Activated CD4-positive, alpha-beta T cell treated with anti-CD3 and anti-CD28 coated beads, Interleukin-2, amount 50 U/mL, for 16 hours (primary cell): ENCODE results near the gene NEK9.
"Not testable (repeated sequence)": the region's sequence is repeated elsewhere in the genome, so short reads cannot be mapped to it uniquely, and the experiment has no call there.

ENCODE experiments used
- DNase-seq: peaks from one replicate; pipeline ENCODE4 v3.0.0-alpha.2; 2020

The NEK9 gene

GRCh38 chr14:75098682-75099081 lies 28.2 kb downstream of the NEK9 start:
- DNase-seq = no peak

GRCh38 chr14:75098212-75098611 lies 28.6 kb downstream of the NEK9 start:
- DNase-seq = no peak

DNA sequence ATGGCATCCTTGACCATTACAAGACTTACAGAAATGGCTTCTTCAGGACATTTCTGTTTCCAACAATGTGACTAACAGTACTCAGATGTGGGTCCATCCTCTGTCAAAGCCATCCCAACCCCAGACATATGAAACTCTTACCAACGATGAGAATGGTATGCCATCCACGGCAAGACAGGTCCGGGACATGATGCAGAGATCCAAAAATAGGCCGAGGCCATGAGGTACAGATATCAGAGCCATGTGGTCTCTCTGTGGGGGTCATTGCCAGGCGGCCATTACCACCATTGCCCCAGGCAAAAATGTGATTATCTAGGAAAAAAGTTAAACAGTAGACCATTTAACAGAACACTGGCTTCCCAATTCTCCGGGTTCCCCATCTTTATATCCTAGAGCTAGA lies 29.9 kb downstream of the NEK9 start:
- no peak for DNase-seq

DNA sequence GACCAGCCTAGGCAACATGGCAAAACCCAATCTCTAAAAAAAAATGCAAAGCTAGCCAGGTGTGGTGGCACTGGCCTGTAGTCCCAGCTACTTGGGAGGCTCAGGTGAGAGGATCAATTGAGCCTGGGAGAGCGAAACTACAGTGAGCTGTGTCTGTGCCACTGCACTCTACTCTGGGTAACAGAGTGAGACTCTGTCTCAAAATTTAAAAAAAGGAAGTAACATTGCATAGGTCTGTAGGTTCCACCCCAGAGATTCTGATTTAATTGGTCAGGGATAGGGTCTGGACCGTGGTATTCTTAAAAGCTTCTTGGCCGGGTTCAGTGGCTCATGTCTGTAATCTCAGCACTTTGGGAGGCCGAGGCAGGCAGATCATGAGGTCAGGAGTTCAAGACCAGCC lies 31.2 kb downstream of the NEK9 start:
- DNase-seq = no peak

DNA sequence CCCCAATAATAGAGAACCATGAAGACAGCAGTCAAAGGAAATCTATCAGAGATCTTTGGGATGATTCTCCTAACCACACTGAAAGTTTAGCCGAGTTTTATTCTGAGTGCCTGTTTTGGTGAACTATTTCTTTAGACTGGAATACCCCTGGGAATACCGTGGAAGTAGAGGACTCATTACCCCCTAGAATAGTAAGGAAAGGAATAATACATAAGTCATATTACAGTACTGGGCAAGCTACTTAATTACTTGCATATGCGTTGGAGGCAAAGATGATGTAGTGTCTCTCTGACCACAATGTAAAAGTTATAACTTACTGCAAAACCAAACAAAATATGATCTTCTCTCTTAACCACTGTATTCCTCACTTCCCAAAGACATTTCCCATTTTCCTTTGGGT lies 32.0 kb downstream of the NEK9 start:
- DNase-seq = no peak

DNA sequence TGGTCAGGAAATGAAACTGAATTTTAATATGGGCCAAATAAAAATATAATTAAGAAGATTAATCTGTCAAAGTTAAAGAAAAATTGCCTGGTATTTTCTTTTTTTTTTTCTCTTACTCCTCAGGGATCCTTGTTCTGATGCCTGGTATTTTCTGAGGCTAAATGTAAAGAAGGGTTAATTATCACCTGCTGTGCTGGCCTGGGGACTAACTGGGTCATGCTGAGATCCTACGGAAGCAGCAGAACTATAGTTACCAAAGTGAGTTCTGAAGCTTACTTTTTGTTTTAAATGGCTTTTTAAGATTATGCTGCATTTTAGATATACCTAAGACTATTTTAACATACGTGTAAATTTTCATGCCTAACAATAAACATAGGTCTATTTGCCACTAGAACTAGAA lies 34.1 kb downstream of the NEK9 start:
- DNase-seq = no peak

GRCh38 chr14:75091251-75091650 lies 35.6 kb downstream of the NEK9 start:
- no peak for DNase-seq

DNA sequence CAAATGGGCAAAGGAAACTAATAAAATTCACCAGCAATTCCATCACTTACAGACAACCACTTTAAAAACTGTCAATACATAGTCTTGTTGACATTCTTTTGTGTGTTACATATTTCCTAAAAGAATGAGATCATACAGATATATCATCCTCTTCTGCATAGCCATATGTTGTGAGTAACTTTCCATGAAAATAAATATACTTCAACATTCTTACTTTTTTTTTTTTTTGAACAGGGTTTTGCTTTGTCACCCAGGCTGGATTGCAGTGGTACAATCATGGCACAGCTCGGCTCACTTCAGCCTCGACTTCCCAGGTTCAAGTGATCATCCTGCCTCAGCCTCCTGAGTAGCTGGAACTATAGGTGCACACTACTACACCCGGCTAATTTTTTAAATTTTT lies 36.5 kb downstream of the NEK9 start:
- no peak for DNase-seq

DNA sequence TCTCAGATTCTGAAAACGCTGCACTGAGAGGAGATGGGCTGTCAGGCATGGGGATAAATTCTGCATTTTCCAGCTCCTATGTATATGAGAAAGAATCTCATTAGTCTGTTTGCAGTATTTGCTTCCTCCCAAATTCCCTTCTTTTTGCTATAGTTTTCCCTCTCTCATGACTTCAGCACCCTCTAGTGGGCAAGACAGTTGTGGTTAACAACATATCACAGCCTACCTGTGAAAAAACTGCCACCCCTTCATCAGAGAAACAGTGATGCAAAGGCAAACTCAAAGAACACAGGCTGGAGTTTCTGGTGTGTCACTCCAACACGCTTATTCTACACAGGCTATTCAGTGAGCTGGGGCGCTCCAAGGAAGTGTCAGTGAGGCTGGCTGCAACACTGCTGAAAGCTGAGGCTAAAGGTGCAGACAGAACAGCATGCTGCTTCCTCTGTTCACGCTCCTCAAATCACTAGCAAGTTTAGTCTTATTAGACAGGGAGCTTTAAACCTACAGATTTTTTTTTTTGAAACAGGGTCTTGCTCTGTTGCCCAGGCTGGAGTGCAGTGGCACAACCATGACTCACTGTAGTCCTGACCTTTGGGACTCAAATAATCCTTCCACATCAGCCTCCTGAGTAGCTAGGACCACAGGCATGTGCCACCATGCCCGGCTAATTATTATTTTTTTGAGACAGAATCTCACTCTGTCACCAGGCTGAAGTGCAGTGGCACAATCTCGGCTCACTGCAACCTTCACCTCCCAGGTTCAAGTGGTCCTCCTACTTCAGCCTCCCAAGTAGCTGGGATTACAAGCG lies 38.1 kb downstream of the NEK9 start:
- peak; percentile 39 for DNase-seq

DNA sequence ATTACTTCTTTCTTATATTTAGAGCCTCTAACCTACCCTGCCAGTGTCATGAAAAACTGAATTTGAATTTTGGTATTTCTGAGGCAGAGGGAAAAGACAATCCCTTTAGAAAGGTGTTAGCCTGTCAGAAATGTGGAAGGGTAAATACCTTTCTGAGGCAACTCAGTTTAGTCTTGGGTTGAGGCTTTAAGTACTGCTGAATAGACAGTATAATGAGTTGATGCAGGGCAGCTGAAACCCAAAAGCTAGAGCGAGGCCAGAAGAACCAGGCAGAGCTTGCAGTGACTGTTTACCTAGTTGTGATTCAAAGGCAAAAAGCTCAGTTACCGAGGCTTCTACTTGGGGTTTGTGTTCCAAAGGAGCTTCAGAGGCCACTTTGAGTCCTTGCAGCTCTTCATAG lies 38.7 kb downstream of the NEK9 start:
- no peak for DNase-seq

DNA sequence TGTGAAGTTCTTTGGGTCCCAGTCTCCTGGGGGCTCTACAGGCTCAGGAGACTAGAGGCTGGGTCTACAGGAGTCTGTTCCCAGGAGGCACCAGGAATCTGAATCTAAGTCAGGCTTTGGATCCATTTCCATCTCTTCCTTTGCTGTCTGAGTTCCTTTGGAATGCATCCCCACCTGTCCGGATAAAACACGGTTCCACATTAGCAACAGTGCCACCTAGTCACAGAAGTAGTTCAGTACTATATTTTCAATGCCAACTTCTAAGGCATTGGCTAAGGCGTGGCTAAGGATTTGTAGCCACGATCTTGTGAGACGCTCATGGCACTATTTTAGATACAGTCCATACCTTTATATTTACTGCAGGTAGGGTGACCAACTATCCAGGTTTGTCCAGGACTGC lies 42.3 kb downstream of the NEK9 start:
- no peak for DNase-seq

- DNase-seq = no peak
Observed at GRCh38 chr14:75083271-75083670, 43.6 kb downstream of the NEK9 start.

DNA sequence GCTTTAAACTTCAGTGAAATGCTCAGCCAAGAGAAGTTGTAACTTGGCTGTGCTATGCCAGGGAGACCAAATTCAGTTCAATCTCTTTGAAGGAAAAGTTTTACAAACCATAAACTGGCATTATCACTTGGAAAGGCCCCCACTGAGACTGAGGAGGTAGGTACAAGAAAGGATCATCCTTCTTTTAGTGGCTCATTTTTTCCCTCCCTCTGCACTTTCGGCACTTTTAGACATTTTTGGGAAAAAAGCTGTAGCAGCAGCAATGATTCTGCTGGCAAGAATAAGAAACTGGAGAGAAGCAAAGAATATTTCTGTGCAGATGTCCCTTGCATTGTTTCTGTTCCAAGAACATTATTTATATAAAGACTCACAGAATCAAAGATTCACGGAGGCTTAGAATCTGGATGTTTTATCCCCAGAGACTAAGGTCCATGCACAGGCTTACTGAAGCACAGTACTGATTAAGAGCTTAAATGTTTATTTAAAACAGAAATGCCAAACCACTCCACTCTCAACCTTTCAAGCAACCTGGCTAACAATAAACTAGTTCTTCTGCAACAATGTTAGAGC lies 45.1 kb downstream of the NEK9 start:
- DNase-seq = no peak

DNA sequence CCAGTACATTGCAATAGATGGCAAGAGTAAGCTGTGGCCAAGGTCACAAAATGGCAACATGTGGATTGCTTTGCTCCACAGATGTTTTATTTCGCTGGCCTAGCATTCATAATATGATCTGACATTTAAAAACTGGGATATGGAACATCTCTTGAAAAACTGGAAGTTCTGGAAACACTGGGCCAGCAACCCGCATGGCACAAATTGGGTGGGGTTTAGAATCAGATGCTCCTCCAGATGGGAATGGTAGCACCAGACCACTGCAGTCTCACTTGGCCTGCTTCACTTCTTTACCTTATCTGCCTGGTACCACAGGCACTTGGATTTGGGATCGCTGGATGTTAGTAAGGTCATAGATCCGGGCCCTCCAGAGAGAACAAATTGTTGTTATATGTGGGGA lies 47.3 kb downstream of the NEK9 start:
- DNase-seq = no peak

GRCh38 chr14:75077794-75078193 lies 49.1 kb downstream of the NEK9 start:
- DNase-seq = no peak

DNA sequence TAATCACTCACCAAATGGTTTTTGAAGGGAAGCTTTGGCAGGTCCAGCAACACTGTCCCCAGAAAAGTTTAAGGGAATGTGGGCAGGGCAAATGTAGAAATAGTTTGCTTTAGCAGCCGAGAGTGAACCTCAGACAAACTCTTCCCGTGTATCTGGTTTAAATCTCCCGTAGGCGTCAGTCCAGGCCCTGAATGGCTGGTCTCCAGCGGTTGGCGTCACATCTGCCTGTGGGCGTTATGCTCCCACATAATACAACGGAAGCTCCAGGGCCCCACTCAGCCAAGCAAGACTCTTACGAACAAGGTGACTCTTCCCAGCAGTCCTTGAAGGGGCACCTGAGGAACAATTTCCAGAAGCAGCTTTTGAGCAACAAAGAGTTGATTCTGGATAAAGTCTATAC lies 56.5 kb downstream of the NEK9 start:
- DNase-seq = no peak

DNA sequence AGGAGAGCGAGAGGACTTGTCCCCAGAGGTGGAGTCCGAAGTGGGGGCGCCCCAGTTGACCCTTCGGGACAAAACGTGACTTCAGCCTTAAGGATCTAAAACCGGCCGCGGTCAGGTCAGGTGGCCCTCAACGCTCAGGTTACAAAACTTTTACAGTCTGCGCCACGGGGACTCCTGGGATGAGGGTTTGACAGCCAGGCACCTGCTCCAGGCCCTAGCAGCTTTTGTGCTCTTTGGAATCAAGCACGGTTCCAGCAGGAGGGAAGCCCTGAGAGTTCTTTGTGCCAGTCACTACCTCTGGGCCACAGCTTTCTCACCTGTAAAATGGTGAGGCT lies 57.1 kb downstream of the NEK9 start:
- DNase-seq = no peak

DNA sequence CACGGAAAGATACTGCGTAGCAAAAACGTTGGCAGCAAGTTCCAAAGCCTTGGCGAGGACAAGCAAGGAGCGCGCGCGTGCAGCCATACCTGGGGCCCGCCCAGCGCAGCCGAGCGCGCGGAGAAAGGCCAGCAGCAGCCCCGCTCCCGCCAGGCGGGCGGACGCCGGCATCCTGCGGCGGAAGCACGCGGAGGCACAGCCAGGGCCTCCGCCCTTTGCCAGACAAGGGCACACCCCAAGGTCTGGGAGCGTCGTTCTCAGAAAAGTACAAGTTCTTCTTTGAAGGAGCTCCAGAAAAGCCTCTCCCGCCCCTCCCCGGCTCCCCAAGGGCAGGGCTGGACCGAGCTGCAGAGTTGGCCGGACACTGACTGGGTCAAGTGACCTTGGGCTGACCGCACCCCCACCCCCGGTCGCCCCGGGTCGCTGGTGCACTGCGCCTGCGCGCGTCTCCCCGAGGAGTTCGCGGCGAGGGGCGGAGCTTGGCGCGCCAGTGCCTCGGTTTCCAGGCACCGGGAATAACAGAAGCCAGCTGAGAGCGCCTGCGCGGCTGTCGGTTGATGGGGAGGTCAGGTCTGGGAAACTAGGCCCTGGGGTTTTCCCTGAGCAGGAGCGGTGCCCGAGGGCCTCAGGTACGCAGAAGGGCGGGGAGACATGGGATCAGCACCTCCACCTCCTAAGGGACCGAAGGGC lies 57.6 kb downstream of the NEK9 start, which contains the start of gene ZC2HC1C:
TSS of gene ZC2HC1C (plus strand) at position 521 of the 690 bp plus-strand sequence. CDS start 933 bp downstream, outside the sequence.
- DNase-seq = peak; percentile 81

GRCh38 chr14:75068294-75069120 lies 58.3 kb downstream of the NEK9 start:
- DNase-seq = no peak

GRCh38 chr14:75067765-75068164 lies 59.1 kb downstream of the NEK9 start:
- not testable (repeated sequence) for DNase-seq

- no peak for DNase-seq
Observed at GRCh38 chr14:75067212-75067611, 59.6 kb downstream of the NEK9 start.

GRCh38 chr14:75066691-75067090 lies 60.2 kb downstream of the NEK9 start:
- no peak for DNase-seq

DNA sequence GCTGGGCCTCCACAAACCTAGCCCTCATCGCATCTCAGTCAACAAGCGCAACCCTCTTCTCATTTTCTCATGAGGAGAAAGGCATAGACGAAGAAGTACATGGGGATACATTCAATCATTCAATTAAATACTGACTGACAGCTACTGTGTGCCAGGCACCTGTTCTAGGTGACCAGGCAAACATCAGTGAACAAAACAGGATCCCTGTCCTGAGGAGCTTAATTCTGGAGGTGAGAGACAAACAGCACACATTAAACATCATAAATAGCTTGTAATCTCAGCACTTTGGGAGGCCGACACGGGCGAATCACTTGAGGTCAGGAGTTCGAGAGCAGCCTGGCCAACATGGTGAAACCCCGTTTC lies 62.7 kb downstream of the NEK9 start:
- DNase-seq = no peak
